GM18519 (cell line): ENCODE measurements around the gene SH2D3A.
"Not testable (repeated sequence)": the region's sequence is repeated elsewhere in the genome, so short reads cannot be mapped to it uniquely, and the experiment has no call there.

Experiments
- ATAC-seq: cut with Tn5 transposase; IDR thresholded peaks from one replicate; pipeline ENCODE4 v1.9.1; 2021; ENCODE audit warnings: mild to moderate bottlenecking, moderate library complexity; ENCODE audit not compliant: unreplicated experiment, low FRiP score

The SH2D3A gene

GRCh38 chr19:6767357-6768235, at the start of gene SH2D3A:
Gene SH2D3A, minus strand, starts transcription at chr19:6767435. Its CDS starts 3,687 bp downstream, at chr19:6763748.
- ATAC-seq: peak; percentile 53

DNA sequence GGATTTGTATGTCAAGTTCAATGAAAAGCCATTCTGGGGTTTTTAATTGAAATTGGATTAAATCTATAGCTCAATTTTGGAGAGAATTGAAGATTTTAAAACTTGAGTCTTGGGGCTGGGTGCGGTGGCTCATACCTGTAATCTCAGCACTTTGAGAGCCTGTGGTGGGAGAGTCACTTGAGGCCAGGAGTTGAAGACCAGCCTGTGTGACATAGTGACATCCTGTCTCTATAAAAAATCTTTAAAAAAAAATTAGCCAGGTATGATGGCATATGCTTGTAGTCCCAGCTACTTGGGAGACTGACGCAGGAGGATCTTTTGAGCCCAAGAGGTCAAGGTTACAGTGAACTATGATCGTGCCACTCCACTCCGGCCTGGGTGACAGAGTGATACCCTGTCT, 46.4 kb upstream of the SH2D3A start:
- no peak for ATAC-seq

DNA sequence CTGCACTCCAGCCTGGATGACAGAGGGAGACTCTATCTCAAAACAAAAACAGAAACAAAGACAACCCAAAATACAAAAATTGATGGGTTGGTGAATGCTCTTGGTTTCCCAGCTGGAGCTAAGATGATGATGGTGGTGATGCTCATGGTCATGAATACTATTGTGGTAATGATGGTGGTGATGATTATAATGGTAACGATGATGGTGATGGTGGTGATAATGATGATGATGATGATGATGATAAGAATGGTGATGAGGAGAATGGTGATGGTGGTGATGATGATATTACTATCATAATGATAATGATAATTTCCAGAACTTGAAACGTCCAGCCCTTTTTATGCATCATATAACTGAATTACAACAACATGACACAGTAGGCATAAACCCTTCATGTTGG, 45.4 kb upstream of the SH2D3A start:
- no peak for ATAC-seq

- ATAC-seq: no peak
Measured at GRCh38 chr19:6811906-6812305, 44.7 kb upstream of the SH2D3A start.

DNA sequence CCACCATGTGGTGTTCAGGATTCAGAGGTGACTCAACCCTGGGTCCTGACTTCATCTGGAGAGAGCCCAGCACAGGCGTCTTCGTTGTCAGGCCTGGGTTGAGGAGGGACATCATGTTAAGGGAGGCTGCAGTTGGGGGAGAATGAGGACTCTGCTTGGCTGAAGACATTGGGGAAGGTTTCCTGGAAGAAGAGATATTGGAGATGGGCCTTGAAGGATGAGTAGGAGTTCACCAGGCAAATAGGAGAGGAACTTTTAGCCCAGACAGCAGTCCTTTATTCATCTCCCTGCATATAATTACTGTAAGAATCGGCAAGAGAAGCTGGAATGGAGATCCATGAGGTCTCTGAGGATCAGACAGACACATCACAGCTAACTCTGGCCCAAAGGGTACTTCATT, 44.1 kb upstream of the SH2D3A start:
- ATAC-seq: no peak

DNA sequence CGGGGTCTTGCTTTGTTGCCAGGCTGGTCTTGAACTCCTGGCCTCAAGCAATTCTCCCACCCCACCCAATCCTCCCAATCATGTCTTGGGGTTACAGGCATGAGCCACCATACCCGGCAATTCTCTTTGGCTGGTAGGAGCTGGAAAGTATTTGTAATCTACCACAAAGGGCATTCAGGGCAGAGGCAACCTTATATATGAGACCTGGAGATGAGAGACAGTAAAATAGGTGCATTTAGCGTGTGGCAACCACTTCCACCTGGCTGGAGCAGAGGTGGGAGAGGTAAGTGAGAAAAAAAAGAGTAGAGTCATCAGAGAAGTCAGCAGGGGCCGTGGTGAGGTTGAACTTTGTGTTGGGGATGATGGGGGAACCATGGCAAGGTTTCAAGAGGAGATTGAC, 42.0 kb upstream of the SH2D3A start:
- ATAC-seq: no peak

DNA sequence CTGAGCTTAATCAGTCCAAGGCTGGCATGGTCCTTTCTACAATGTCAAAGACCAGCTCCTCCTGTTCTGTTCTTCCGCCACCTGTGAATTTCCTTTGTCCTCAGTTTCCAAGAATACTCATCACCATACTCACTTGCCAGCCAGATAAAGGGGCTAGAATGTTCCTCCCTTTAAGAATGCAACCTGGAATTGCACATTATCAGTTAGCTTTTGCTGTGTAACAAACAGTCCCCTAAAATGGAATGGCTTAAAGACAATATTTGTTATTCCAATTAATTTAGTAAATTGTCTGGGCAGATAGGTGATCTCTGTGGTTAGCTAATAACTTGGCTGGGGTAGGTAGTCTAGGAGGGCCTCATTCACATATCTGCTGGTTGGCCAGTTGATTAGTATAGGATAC, 41.3 kb upstream of the SH2D3A start:
- no peak for ATAC-seq

GRCh38 chr19:6807291-6807690, 40.1 kb upstream of the SH2D3A start:
- no peak for ATAC-seq

- no peak for ATAC-seq
Measured at GRCh38 chr19:6806488-6806887, 39.3 kb upstream of the SH2D3A start.

GRCh38 chr19:6803036-6803404, 35.8 kb upstream of the SH2D3A start:
- no peak for ATAC-seq

DNA sequence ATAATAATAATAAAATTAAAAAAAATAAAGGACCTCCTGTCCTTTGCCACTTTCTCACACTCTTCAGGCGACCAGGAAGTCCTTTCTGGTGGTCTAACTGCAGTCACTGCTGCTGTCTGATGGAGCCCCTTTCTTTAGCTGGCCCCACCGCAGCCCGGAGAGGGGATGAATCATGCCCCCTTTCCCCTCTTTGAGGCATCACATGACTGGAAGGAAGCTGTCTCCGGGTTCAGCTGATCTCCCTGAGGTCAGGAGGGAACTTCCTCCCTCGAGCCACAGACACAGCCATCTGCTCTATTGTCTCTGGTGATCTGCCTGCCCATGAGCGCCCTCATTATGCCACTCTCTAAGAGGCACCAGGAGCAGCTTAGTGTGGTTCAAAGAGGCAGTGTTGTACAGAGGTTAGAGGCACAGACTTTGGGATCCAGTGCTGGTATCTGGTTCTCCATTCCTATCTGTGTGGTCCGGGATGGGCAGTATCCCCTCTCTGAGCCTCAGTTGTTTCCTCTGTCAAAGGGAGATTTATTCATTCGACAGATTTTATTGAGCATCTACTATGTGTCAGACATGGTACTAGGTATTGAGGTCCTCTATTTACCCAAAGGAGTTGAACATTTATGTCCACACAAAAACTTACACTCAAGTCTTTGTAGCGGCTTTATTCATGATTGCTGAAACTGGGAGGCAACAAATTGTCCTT, 35.3 kb upstream of the SH2D3A start:
- no peak for ATAC-seq

DNA sequence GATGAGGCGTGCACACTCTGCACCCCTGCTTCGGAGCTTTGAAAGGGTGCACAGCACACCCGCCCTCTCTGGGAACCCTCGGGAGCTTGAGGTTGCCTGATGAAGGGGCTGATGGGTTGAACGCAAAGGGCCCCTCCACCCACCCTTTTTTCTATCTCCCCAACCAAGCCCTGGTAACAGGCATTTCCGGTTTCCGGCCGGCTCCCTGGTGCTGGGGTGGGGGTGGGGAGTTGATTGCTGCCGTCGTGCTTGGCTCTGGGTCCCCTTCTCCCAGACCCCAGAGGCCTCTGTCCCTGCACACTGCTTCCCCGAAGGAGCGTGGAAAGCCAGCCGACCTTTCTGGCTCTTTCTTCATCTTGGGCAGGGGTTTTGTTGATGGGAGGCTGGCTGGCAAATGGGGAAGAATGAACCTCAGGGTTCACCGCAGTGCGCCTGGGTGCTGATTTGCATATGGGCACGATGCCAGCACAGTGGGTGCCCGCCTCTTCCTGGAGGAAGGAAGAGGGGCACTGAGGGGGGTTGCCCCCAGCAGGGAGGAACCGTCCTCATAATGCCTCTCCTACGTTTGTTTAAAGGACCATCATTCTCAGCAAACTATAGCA, 34.4 kb upstream of the SH2D3A start:
- no peak for ATAC-seq

DNA sequence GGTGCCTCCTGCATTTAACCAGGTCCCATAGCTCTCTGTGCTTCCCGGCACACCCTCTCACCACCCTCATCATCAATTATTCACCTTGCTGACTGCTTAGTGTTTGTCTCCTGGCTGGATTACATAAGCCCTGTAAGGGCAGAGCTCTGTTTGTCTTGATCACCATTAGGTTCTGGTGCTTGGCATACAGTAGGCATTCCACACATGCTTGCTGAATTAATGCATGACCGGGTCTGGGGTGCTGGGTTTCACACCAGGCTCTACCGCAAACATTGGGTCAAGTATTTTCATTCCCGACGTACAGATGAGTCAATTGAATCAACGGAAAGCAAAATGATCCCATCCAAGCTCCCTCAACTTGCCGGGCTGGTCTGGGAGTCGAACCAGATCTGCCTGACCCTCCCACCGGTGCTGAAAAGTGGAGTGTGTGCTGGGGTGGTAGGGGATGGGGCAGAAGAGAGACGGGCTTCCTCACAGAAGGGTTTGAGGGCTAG, 33.8 kb upstream of the SH2D3A start:
- no peak for ATAC-seq

- ATAC-seq: not testable (repeated sequence)
Measured at GRCh38 chr19:6800160-6800790, 33.0 kb upstream of the SH2D3A start.

DNA sequence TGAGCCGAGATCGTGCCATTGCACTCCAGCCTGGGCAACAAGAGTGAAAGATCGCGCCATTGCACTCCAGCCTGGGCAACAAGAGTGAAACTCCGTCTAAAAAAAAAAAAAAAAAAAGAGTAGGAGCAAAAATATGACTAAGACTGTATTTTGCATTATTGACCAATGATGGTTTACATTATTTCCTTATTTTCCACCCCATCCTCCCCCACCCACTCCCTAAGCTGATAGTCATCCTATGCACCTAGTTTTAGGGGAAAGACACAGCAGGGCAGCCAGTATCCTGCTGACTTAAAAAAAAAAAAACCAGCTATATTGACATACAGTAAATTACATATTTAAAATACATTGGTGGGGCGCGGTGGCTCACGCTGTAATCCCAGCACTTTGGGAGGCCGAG, 30.4 kb upstream of the SH2D3A start:
- no peak for ATAC-seq

GRCh38 chr19:6796278-6796677, 29.0 kb upstream of the SH2D3A start:
- ATAC-seq: no peak

GRCh38 chr19:6794686-6795431, 27.6 kb upstream of the SH2D3A start:
- no peak for ATAC-seq

- no peak for ATAC-seq
Measured at GRCh38 chr19:6793973-6794372, 26.7 kb upstream of the SH2D3A start.

DNA sequence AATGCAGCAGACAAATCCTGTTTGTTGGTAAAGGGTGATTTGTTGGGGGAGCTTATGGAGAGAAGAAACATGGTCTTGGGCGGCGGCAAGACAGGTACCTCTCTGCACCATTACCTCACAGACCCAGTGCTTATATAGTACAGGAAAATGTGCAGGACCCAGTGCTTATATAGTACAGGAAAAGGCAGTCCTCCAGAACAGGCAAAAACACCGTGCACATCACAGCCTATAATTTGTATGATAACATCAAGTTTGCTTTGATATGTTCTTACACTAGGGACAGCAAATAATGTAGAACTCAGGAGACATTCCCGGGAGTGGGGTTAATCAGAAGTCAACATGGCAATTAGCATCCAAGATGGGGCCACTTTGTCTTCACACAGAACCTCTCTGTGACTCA, 26.2 kb upstream of the SH2D3A start:
- ATAC-seq: no peak

- ATAC-seq: no peak
Measured at GRCh38 chr19:6791237-6791636, 24.0 kb upstream of the SH2D3A start.
